Ureter (tissue), 1 donor: ENCODE results near the gene MEGF11. TPM values are rescaled to one million over a fixed set of nuclear protein-coding genes. Genes with fewer than 3 reads are reported as not detected.

Source experiments
- DNase-seq: peaks from one replicate; pipeline ENCODE4 v3.0.0-alpha.2; 2020; ENCODE audit warnings: low spot score
- total RNA-seq: library from RNA; stranded (reverse); gene quantifications from one replicate; pipeline ENCODE4 v1.2.4, GENCODE V29; 2023
- donor health status: DM: yes; HTN: yes; CAD: no.

The MEGF11 gene
- total RNA-seq, 1 donor from 2014 or later = not detected

DNA sequence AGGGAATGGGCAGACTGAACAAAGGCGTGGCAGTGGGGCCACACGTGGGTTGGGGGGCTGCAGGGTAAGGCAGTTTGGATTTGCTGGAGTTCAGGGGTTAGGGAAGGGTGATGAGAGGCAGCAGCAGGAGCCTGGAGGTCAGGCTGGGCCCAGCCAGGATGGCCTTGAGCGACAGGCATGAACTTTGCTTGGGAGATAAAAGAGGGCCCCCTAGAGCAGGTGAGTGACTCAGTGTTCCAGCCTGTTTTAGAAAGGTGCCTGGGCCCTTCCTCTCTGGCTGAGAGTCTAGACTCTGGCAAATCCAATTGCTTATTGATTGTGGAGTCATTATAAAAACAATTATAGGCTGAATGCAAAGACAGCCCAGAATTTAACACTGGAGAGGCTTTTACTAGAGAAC lies 309.1 kb downstream of the MEGF11 start:
- DNase-seq = no peak

DNA sequence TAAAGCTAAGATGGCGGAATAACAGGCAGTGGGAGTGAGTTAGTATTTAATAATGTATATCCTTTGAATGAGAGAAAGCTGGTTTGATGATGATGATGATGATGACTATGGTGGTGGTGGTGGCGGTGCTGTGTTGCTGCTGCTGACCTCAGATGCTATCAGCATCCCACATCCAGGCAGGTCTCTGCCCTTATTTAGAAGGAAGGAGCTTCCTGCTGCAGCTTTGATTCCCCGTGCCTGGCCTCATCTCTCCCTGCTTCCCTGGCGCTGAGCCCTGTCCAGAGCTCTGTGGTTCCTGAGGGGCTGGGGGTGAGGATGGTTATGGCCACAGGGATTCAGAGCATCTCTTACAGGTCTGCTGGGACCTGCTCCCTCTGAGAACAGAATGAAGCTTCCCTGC lies 311.1 kb downstream of the MEGF11 start:
- no peak for DNase-seq

DNA sequence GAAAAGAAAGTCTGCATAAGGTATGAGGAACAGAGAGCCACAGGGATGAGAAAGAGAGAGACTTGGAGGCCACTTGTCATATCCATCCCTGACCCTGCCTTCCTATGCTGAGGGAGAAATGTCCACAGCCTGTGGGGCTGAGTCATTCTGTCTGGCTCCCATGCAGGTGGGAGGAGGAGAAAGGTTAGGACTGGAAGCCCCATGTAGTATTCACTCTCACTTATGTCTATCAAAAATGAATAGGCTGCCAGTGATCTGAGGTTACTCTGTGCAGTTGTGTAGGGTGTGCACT lies 313.0 kb downstream of the MEGF11 start:
- DNase-seq = no peak

DNA sequence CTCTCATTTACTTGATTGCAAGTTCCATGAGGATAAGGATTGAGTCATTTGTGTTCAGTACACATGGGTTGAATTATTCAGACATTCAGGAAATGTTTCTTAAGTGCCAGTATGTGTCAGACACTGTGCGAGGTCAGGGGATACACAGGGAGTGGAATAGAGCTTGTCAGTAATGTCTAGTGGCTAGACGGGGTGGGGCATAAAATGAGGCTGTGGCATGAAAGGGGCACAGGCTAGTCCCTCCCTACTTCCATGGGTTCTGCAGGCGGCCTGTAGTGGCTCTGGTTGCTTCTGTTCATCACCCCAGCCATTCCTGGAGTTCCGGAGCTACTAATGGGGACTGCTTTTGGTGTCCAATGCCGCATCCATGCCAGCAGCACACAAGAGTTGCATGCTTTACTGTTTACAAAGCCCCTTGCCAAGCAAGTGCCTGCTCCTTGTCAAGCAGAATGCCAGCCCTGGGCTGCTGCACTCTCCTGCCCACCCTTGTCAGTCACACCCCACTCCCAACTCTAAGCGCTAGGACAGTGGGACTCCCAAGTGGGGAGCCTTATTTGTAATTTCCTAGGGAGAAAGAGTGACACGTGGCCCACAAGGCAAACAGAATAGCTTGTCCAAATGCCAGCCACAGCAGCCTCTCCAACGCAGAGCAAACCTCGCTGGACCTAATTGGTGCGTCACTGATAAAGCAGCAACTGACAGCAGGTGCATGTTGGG lies 313.5 kb downstream of the MEGF11 start:
- no peak for DNase-seq

DNA sequence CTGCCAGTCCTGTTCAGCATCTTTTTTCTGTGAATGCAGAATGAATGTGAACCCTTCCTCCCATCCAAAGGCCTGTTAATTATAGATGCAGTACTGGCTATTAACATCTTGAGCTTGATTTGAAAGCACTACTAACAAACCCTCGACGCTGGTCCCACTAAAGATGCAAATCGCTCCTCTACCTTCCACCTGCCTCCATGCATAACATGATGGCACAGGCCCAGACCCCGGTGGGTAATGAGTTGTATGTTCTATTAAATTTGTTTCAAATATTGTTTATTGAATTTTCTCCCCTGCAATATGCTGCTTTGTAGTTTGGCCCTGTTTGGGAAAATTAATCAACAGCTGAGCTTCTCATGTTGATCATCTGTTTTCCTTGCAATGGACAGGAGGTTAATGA lies 314.9 kb downstream of the MEGF11 start:
- no peak for DNase-seq

DNA sequence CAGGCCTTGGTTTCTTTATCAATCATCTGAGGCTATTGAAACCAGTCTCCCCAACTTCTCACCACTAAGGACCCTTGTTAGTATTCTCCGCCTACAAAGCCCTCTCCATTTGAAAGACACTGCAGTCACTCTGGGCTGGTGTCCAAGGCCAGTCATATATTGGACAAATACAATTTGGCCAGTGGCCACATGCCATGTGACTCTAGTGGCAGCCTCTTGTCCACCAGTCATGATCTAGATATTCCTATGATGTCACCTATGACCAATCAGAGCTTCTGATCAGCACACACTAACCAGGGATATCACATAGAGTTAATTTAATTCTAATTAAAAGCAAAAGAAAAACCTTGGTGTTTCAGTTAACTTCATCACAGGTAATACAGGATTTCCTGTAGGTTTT lies 316.1 kb downstream of the MEGF11 start:
- DNase-seq = no peak

DNA sequence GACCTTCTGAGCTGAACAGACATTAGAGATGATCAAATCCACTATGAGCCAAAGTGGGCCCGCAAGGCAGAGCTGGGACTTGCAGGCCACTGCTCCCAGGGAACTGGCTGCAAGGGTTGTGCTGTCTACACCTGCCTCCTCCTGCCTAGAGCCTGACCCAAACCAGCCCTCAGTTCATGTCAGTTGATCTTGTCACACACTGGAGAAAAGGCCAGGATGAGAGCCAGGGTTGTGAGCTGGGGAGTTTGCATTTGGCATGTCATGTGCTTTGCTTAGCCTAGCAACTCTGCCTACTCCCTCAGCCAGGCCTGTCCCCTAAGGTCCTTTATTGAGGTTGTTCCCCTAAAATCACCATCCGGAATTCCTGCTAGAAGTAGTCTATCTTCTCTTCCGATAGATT lies 316.5 kb downstream of the MEGF11 start:
- DNase-seq = no peak

DNA sequence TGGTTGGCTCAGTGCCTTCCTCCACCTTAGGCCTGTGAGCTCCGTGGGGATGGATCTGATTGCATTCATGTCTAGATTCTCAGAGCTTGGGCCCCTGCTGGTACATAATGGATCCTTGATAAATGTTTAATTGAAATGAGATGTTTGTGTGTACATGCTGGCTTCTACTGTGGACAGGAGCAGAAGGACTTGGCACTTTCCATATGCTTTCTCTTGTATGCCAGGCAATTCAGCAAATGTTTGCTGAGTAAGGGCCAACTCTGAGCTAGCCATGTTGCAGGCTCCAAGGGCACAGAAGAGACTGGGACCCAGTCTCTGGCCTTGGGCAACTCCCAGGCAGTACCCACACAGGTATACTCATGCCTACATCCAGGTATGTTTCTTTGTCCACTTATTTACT lies 317.3 kb downstream of the MEGF11 start:
- DNase-seq = no peak

DNA sequence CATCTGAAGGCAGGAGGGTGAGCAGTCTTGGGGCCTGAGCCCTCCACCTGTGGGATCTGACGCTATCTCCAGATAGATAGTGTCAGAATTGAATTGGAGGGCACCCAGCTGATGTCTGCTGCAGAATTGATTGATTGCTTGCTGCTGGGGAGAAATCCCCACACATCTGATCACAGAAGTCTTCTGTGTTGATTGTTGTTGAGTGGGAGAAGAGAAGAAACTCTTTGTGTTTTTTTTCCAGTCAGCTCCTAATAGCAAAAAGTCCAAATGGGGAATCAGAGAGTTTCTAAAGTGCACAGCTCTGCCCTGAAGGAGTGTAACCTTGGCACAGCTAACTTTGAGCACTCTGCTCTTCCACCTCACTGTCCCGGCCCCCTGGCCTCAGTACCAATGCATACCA lies 318.2 kb downstream of the MEGF11 start:
- DNase-seq = no peak

DNA sequence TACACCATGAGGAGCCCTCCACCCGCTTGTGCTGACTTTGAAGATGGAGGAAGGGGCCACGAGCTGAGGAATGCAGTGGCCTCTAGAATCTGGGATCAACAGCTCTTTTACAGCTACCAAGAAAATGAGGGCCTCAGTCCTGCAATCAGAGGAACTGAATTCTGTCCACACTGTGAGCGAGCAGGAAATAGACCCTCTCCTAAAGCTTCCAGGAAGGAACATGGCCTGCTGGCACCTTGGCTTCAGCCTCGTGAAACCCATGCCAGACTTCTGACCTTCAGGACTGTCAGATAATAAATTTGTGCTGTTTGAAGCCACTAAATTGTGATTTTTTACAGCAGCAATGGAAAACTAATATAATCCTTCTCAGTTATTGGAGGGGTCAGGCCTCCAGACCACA lies 322.3 kb downstream of the MEGF11 start:
- no peak for DNase-seq

DNA sequence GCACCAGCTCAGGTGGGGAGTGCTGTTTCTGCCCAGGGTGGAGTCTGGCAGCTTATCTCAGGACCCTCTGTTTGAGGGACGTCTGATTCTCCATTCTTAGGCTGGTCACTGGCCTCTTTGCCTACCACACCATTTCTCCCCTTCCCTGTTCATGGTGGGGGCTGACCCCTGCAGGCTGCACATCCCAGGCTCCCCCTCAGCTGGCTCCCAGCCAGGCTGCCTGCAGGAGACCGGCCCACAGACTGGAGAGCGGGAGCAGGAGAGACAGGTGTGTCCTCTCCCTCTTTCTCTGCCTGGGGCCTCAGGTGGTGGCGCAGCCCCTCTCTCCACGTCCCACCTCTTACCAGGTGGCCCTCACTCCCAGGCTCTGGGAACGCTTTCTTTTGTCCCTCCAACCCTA lies 323.4 kb downstream of the MEGF11 start:
- DNase-seq = no peak

DNA sequence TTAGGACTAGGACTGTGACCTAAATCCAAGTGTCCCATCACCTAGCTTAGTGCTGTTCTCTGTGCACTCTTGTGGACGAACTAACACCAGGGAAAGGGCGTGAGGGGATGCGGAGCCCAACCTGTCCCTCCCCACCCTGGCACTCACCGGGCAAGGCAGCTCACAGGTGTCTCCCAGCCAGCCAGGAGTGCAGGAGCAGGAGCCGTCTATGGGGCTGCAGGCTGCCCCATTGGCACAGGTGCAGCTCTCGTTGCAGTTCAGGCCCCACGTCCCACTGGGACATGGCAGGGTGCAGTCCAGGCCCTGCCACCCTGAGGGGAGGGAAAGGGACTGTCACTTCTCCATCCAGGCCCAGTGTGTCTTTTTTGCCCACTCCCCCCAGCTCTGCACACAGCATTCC lies 324.0 kb downstream of the MEGF11 start:
- no peak for DNase-seq

DNA sequence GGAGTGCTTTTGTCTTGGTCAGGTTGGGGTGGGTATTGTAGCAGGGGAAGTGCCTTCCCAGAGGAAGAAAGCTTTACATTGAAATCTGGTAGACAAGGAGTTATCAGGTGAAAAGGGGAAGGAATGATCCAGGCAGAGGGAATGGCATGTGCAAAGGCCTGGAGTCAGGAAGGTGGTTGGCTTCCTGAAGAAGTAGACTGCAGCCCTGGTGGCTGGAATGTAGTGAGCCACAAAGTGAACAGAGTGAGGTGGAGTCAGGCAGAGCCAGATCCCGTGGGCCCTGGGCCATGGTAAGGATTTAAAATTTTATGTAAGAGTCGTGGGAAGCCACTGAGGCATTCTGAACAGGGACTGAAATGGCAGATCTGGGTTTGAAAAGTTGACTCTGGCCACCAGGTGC lies 326.0 kb downstream of the MEGF11 start:
- no peak for DNase-seq

DNA sequence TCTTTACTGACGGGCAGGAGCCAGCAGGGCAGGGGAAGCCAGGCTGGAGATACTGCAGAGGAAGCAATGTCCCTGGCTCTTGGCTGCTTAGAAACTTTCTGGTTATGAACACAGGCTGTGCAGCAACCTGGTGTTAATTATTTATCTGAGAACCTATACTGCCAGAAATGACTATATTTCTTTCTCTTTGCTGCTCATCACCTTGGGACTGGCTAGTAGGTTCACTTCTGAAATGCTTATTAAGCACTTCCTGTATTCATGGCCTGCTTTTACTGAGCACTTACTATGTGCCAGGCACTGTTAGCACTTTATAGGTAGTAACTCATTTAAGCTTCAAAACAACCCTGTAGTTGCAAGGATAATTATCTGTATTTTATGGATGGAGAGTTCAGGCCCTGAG lies 326.7 kb downstream of the MEGF11 start:
- no peak for DNase-seq

DNA sequence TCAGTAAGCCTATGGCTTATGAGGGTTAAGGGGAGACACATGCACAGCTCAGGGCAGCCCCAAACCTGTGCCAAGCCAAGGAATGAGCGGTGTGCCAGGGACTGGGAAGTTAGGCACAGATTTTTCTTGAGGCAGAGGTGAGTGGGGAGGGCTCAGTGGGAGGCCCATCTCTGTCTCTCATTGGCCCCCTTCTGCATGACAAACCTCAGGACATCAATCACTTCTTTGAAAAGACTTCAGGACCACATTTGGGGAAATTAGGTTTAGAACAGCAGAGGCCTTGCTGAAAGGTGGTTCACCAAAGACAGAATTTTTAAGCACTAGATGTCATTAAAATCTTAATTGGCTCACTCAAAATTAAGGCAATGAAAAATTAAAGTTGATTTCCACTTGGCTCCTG lies 327.1 kb downstream of the MEGF11 start:
- DNase-seq = no peak

DNA sequence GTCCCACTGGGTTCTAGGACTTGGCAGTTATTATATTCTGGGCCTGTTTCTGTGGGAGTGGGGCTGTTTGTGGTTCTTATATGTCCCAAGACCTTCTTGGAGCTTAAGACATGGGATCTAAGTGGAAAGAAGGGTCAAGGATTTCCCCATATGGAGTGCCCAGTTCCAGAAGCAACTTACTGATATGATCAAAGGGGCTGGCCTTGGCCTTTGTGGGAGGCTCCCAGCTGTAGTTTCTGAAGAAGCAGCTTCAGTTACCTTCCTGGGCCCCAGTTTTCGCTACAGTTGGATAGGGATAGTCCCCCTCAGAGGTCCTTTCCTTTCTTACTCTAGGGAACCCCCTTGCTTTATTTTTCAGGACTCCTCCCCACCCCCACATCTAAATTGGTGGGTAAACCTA lies 328.2 kb downstream of the MEGF11 start:
- no peak for DNase-seq

DNA sequence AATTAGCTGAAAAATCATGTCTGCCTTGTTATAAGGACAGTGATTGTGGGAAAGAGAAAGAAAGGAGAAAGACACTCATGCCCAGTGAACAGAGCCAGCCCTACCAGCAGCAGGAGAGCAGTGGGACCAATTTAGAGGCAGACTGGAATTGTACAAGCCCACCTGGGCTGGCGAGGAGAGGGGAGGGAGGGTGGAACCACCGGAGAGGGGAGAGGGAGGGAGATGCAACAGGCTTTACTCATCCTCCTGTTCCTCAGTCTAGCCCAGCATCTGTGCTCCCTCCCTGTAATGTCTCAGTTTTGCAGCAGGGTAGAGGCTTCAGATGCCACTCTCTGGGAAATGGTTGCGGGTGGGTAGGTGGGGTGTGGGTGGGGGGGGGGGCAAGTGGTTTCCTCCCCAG lies 329.5 kb downstream of the MEGF11 start:
- no peak for DNase-seq

DNA sequence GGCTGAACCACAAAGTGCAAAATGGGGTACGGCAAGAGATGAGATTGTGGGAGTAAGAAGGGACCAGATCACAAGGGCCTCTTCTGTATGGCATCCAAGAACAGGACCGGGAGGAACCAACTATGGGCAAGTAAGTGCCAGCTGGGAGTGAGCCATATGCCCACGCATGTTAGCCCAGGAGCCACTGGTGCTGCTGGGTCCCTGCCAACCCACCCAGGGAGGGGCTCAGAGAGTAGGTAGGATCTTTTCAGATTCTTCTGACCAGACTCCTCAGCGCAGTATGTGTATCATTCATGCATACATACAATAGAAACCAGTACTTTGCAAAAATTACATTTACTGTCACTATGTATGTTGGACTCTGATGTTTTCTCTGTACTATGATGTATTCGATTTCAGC lies 330.3 kb downstream of the MEGF11 start:
- DNase-seq = no peak

DNA sequence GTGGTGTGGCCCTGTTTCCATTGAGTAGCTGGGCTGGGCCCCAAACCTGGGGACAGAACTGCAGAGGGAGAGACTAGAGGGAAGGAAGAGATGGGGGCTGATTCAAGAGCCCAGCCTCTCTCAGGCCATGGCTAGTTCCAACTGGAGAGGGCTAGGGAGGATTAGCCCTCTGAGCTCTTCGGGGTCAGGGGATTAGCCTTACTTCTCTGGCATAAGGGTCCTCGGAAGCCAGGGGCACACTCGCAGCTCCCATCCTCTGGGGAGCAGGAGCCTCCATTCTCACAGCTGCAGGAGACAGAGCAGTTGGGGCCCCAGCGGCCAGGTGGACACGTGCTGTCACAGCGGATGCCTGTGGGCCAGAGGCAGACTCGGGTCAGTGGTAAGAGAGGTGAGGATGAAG lies 330.9 kb downstream of the MEGF11 start:
- DNase-seq = no peak

DNA sequence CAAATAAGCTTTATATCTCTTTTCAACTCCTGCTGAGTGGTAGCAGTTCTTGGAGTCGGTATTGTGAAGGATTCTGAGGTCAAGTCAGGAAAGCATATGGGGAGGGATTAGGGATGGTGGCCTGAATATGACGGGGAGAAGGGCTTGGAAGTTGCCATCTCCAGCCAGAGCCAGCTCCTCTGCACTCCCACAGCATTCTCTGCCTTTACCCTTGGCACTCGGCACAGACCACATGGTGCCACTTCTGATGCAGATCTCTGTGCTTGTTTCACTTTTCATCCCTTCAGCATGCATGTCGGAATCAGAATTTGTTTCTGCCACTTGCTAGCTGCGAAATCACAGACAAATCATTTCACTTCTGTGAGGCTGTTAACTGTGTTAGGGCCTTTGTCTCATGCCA lies 331.8 kb downstream of the MEGF11 start:
- DNase-seq = no peak

DNA sequence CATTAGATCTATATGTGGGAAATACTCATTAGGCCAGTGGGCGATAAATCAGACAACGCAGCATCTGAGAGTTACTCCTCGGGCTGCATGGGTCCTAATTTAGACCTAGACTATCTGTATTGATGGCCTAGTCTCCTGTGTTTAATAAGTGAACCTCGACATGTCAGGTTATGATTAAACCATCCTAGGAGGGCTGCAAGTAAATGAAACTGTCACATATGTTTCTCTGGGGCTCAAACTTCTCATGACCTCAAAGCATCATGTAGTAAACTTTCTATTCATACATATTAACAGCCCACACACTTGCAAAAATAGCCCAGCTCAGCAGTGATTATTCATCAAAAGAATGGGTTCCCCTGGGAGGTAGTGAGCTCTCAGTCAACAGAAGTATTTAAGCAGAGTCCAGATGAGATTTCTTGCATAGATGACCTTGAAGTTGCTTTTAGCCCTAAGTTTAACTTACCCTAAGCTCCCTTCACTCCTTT lies 332.7 kb downstream of the MEGF11 start:
- DNase-seq = no peak

DNA sequence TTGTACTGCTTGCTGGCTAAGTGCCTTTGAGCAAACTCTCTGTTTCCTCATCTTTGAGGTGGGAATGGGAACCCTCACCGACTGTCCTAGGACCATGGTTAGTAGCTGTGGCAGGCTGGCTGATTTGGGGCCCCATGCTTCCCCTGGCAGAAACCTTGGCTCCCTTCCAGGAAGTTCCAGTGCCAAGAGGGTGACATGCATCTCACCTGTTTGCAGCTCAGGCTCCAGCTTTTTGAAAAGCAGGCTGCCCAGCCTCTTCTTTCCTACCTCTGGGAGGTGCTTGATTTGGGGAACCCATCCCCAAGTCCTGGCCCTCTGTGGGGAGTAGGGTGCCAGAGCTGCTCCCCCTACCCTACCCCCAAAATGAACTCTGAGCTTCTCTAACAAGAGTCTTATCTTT lies 333.4 kb downstream of the MEGF11 start:
- no peak for DNase-seq

DNA sequence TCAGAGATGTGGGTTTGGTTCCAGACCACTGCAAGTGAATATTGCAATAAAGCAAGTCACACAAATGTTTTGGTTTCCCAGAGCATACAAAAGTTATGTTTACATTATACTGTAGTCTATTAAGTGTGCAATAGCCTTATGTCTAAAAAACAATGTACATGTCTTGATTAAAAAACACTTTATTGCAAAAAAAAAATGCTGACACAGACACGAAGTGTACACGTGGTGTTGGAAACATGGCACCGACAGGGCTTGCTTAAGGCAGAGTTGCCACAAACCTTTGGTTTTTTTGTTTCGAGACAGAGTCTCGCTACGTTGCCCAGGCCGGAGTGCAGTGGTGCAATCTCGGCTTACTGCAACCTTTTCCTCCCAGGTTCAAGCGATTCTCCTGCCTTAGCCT lies 334.2 kb downstream of the MEGF11 start:
- DNase-seq = no peak

DNA sequence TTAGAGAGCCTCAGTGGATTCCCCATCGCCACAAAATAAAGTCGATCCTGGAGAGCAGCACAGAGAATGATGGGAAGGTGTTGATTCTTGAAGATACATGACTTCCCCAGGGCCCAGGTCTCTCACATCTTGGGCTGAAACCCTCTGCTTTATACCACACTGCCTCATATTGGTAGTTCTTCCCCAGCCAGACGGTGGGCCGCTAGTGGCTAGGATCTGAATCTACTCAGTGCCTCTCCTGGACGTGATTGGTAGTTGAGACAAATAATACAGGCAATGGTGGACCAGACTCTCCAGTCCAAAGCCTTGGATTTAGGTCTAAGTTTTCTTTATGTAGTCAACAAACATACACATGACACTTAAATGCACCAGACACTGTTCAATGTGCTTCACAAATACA lies 334.6 kb downstream of the MEGF11 start:
- no peak for DNase-seq
